GM21515 (cell line): ENCODE results near the gene MUC4.

Experiments used
- ATAC-seq: cut with Tn5 transposase; IDR thresholded peaks from one replicate; pipeline ENCODE4 v1.9.1; 2021; ENCODE audit not compliant: unreplicated experiment

MUC4 gene

GRCh38 chr3:195705081-195705991 is 106.4 kb downstream of the MUC4 start:
- no peak for ATAC-seq

GRCh38 chr3:195704433-195704999 is 107.2 kb downstream of the MUC4 start:
- ATAC-seq: no peak

GRCh38 chr3:195703776-195704175 is 108.0 kb downstream of the MUC4 start:
- no peak for ATAC-seq

- no peak for ATAC-seq
Observed at GRCh38 chr3:195701042-195701915, 110.5 kb downstream of the MUC4 start.

- no peak for ATAC-seq
Observed at GRCh38 chr3:195700319-195700718, 111.4 kb downstream of the MUC4 start.

DNA sequence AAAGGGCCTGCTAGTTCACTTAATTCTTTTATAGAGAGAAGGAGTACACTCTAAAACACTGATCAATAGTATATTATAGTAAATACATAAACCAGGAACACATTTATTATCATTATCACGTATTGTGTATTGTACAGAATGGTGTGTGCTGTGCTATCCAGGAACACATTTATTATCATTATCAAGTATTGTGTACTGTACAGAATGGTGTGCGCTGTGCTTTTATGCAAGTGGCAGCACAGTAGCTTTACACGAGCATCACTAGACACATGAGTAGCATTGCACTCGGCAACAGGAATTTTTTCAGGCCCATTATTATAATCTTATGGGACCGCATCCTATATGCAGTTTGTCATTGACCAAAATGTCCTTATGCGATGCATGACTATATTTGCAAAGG is 111.9 kb downstream of the MUC4 start:
- no peak for ATAC-seq

- no peak for ATAC-seq
Observed at GRCh38 chr3:195699388-195699771, 112.3 kb downstream of the MUC4 start.

DNA sequence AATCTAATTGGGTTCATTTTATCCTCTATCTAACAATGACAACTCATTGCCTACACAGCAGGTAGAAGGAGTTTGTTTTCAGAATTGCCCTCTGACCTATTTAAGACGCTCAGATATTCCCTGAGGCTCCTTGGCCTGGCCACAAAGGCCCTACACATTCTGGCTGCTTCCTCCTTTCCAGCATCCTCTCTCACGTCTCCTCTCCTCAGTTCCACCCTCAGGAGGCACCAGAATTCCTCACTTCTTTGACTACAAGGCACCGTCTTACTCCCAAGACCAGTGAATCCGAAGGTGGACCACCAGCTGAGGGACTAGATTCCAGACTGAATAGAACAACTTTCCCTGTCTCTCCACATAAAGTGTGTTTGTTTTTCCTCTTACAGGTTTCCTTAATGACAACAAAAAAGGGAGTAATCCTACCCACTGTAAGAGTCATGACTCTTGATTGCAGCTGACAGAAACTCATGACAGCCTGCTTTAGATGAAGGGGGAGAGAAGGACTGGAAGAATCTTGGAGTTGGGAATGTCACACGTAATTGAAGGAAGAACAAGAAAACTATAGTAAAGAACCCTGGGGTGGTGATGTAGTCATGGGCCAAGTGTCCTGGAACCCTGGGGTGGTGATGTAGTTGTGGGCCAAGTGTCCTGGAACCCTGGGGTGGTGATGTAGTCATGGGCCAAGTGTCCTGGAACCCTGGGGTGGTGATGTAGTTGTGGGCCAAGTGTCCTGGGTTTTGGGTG is 112.9 kb downstream of the MUC4 start:
- ATAC-seq: no peak

- ATAC-seq: no peak
Observed at GRCh38 chr3:195698325-195698646, 113.4 kb downstream of the MUC4 start.

GRCh38 chr3:195697582-195698324 is 114.0 kb downstream of the MUC4 start:
- ATAC-seq: no peak
